Measurements from ENCODE around the gene STARD3. TPM values are rescaled to one million over a fixed set of nuclear protein-coding genes. Genes with fewer than 3 reads are reported as not detected.

Gene STARD3
- total RNA-seq, 6 experiments from 2014 or later = 24.3 to 49.8 (median 28.0) TPM

- no peak for TF ChIP-seq POLR2A (IDR thresholded peaks at IDR 0.05)
- TF ChIP-seq, protein P1, sequence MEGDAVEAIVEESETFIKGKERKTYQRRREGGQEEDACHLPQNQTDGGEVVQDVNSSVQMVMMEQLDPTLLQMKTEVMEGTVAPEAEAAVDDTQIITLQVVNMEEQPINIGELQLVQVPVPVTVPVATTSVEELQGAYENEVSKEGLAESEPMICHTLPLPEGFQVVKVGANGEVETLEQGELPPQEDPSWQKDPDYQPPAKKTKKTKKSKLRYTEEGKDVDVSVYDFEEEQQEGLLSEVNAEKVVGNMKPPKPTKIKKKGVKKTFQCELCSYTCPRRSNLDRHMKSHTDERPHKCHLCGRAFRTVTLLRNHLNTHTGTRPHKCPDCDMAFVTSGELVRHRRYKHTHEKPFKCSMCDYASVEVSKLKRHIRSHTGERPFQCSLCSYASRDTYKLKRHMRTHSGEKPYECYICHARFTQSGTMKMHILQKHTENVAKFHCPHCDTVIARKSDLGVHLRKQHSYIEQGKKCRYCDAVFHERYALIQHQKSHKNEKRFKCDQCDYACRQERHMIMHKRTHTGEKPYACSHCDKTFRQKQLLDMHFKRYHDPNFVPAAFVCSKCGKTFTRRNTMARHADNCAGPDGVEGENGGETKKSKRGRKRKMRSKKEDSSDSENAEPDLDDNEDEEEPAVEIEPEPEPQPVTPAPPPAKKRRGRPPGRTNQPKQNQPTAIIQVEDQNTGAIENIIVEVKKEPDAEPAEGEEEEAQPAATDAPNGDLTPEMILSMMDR (IDR thresholded peaks at IDR 0.05) = no peak
- Histone ChIP-seq H3K27ac (no peak overlapping the region), H3K4me3 (no peak overlapping the region), H3K27me3 (no peaks in the 10 kb centered on the region), H3K36me3 (no peaks in the 10 kb centered on the region), H3K4me1 (no peaks in the 10 kb centered on the region), H3K9me3 (no peaks in the 10 kb centered on the region)
- intact Hi-C loops (cut with DNase I) = loop anchor here in 1 of 2 donors (10.0 kb wide), 1 partner anchor 55 kb away; the partner anchor contains the start of gene PPP1R1B
- peak in 2 of 4 donors; percentile 17 to 19 for ATAC-seq
- DNase-seq = peak in 2 of 3 donors; percentile 14 to 49
- 30% methylated on average over 2 of the region's 12 CpGs for WGBS (ENCODE audit: insufficient coverage, low coverage, low lambda C conversion rate, missing lambda C conversion rate)
These were observed 42.7 kb downstream of the STARD3 start for GRCh38 chr17:39679521-39680192.

DNA sequence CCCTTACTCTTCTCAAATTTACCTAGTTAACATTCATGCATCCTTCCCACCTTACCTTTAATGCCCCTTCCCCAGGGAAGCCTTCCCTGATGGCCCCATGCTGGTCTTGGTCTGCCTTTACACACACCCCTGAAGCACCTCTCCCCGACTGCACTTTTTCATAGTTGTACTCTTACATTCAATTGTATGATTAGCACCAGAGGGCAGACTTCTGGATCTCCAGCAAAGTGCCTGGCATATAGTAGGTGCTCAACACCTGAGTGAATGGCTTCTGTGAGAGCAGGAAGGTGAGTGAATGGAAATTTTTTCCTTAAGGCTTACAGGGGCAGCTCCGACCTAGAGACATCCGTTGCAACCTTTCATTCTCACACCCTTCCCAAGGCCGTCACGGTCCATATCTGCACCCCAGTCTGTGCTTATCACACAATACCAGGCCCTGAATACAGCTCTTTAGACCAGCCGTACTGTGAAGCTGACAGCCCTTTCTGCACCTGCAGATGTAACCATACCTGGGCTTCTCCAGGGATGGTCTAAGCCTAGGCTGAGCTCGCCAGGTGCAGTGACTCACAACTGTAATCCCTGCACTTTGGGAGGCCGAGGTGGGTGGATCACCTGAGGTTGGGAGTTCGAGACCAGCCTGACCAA, 46.5 kb downstream of the STARD3 start:
- 98% methylated on average over 5 of the region's 9 CpGs for WGBS (ENCODE audit: insufficient coverage, low coverage, low lambda C conversion rate, missing lambda C conversion rate)
- no peak for TF ChIP-seq POLR2A (IDR thresholded peaks at IDR 0.05)
- TF ChIP-seq, protein P1 (IDR thresholded peaks at IDR 0.05) = no peak
- no peaks in the 10 kb centered on the region for H3K9me3 ChIP-seq
- H3K27ac ChIP-seq = no peak overlapping the region
- intact Hi-C loops (cut with DNase I) = no loop called here
- H3K36me3 ChIP-seq = no peaks in the 10 kb centered on the region
- H3K4me1 ChIP-seq = peaks cover 0 to 10% (median 0%) of the 10 kb centered on the region in 4 donors
- DNase-seq = no peak
- no peak overlapping the region for H3K4me3 ChIP-seq
- ATAC-seq = no peak
- H3K27me3 ChIP-seq = no peaks in the 10 kb centered on the region

DNA sequence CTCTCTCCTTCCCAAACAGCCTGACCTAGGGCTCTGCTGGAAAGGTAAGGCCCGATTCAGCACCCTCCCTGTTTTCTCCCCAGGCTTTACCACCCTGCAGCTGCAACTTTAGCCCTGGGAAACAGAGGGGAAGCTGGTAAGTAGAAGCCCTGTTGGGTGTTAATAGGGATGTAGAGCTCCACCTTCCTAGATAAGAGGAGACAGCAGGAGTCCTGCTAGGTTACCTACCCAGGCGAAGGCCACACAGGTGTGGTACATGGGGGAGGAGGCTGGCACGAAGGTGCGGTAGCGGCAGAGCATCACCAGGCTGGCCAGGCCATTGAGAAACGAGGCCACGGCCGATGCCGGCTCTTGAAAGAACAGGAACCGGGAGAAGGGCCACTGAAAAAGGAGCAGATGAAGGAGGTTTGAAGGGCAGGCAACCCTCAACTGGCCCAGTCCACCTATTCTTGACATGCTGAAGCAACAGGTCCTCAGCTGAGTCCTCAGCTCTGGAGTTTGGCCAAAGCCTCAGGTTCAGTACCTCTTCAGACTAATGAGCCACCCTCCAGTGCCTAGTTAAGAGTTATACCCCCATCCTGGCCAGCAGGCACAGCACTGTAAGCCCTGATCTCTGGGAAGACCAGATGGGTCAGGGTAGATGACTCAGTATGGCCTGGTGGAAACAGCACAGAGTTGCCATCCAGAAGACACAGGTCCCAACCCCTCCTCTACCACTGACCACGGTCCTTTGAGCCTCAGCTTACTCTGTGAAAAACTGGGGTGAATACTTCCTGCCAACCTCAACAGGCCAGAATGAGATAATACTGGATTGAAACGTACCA, 47.6 kb downstream of the STARD3 start:
- intact Hi-C loops (cut with DNase I) = no loop called here
- Histone ChIP-seq H3K4me3 (no peak overlapping the region), H3K4me1 (peaks cover 0 to 16% (median 0%) of the 10 kb centered on the region in 4 donors), H3K27ac (no peak overlapping the region), H3K36me3 (no peaks in the 10 kb centered on the region), H3K27me3 (no peaks in the 10 kb centered on the region), H3K9me3 (no peaks in the 10 kb centered on the region)
- no peak for TF ChIP-seq POLR2A (IDR thresholded peaks at IDR 0.05)
- TF ChIP-seq, protein P1 (IDR thresholded peaks at IDR 0.05) = no peak
- no peak for ATAC-seq
- peak in 2 of 3 donors; percentile 42 to 46 for DNase-seq
- 92% methylated on average over 3 of the region's 12 CpGs for WGBS (ENCODE audit: insufficient coverage, low coverage, low lambda C conversion rate, missing lambda C conversion rate)

DNA sequence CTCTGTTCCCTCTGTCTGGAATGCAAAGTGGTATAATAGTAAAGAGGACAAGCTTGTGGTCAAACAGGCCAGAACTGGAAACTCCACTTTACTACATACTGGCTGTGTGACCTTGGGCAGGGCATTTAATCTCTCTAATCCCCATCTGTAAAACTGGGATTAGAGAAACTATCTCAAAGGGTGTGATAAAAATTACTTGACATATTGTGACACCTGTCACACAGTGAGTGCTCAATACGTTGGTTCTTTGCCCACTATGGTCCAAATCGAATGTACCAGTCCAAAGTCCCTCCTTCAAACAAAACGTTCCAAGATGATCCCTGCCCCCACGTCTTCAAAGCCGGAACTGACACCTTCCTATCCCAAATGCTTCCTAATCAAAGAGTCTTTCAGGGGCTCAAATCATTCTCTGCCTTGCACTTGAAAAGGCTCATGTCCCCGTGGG, 50.2 kb downstream of the STARD3 start:
- H3K4me3 ChIP-seq = peak overlapping the region; percentile 69 to 83 (median 72)
- DNase-seq = peak in 2 of 3 donors; percentile 46 to 58
- H3K4me1 ChIP-seq = peaks cover 0 to 16% (median 0%) of the 10 kb centered on the region in 4 donors
- peak overlapping the region; percentile 88 to 90 (median 89) for H3K27ac ChIP-seq
- H3K27me3 ChIP-seq = no peaks in the 10 kb centered on the region
- WGBS (ENCODE audit: insufficient coverage, low coverage, low lambda C conversion rate, missing lambda C conversion rate) = 30% methylated on average over 6 of the region's 6 CpGs
- H3K9me3 ChIP-seq = no peaks in the 10 kb centered on the region
- H3K36me3 ChIP-seq = no peaks in the 10 kb centered on the region
- ATAC-seq = peak; percentile 41 to 64 (median 57)
- intact Hi-C loops (cut with DNase I) = no loop called here
- no peak for TF ChIP-seq POLR2A (IDR thresholded peaks at IDR 0.05)
- TF ChIP-seq, protein P1 (IDR thresholded peaks at IDR 0.05) = no peak

Data from right lobe of liver (tissue), 6 donors.